HUDEP-2 (cell line): ENCODE measurements around the gene TMEM52B.

Experiments
- DNase-seq, 76 experiments: peaks; one replicate each; lab custom pipeline; 2025; ENCODE audit not compliant: unreplicated experiment in 76 of 76; lab: John Stamatoyannopoulos, UW

TMEM52B gene

GRCh38 chr12:10178821-10179220, at the start of gene TMEM52B:
Gene TMEM52B (plus strand): TSS chr12:10179032. CDS start chr12:10179575, 543 bp downstream.
- no peak for DNase-seq

GRCh38 chr12:10130042-10130441, 48.8 kb upstream of the TMEM52B start, which contains the start of gene CLEC7A:
Gene CLEC7A (minus strand): TSS chr12:10130199. CDS start chr12:10130082, 117 bp downstream.
- DNase-seq, result no peak

GRCh38 chr12:10131111-10131690, 47.6 kb upstream of the TMEM52B start:
- no peak for DNase-seq

- DNase-seq, result no peak
These were observed 45.9 kb upstream of the TMEM52B start for GRCh38 chr12:10132850-10133370.

DNA sequence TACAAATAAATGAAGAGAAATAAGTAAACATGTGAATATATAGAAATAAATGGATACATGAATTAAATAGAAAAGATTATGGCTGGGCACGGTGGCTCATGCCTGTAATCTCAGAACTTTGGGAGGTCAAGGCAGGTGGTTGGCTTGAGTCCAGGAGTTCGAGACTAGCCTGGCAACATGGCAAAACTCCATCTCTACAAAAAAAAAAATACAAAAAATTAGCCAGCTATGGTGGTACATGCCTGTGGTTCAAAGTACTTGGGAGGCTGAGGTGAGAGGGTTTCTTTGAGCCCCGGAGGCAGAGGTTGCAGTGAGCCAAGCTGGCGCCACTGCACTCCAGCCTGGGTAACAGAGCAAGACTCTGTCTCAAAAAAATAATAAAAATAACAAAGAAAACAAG, 43.7 kb upstream of the TMEM52B start:
- DNase-seq, result no peak

- DNase-seq, result no peak
These were observed 42.1 kb upstream of the TMEM52B start for GRCh38 chr12:10136637-10137205.

GRCh38 chr12:10140001-10140400, 38.8 kb upstream of the TMEM52B start:
- peak in 10 of 76 experiments; percentile 0 to 32 (median 9) for DNase-seq

- no peak for DNase-seq
These were observed 35.7 kb upstream of the TMEM52B start for GRCh38 chr12:10142976-10143589.

GRCh38 chr12:10147714-10148403, 31.0 kb upstream of the TMEM52B start:
- no peak for DNase-seq

DNA sequence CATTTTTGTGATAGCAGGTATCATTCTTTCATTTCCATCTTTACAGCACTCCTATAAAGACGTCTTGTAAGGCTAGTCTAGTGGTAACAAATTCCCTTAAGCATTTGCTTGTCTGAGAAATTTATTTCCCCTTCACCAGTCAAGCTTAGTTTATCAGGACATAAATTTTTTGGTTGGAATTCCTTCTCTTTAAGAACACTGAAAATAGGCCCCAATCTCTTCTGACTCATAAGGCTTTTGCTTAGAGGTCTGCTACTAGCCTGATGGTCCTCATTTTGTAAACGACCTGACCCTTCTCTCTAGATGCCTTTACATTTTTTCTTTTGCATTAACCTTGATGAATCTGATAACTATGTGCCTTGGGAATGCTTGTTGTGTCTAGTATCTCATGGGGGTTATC, 27.2 kb upstream of the TMEM52B start:
- no peak for DNase-seq

GRCh38 chr12:10153271-10154144, 25.3 kb upstream of the TMEM52B start:
- DNase-seq, result peak in 28 of 76 experiments; percentile 1 to 49 (median 10)

GRCh38 chr12:10154145-10154496, 24.7 kb upstream of the TMEM52B start:
- no peak for DNase-seq

- no peak for DNase-seq
These were observed 22.9 kb upstream of the TMEM52B start for GRCh38 chr12:10155966-10156365.

DNA sequence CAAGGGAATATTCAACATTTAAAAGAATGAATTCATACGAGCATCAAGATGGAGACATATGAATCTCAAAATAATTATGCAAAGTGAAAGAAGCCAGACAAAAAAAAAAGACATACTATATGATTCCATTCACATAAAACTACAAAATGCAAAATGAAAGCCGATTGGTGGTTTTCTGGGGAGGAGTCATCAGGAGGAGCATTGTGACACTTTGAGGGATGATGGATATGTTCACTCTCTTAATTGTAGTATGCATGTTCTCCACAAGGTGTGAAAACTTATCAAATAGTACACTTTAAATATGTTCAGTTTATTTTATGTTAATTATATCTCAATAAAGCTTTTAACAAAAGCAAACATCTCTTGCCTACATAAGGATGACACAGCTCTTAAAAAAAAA, 20.4 kb upstream of the TMEM52B start:
- DNase-seq, result no peak

GRCh38 chr12:10159280-10159679, 19.6 kb upstream of the TMEM52B start:
- DNase-seq, result no peak

- no peak for DNase-seq
These were observed 18.0 kb upstream of the TMEM52B start for GRCh38 chr12:10160617-10161385.

GRCh38 chr12:10163084-10163483, 15.7 kb upstream of the TMEM52B start:
- DNase-seq, result no peak

GRCh38 chr12:10165421-10165820, 13.4 kb upstream of the TMEM52B start:
- DNase-seq, result no peak

- DNase-seq, result no peak
These were observed 11.2 kb upstream of the TMEM52B start for GRCh38 chr12:10167599-10167998.

- DNase-seq, result no peak
These were observed 9.7 kb upstream of the TMEM52B start for GRCh38 chr12:10169104-10169503.
